Hindlimb muscle (tissue), 1 donor: ENCODE measurements around the gene HLA-B. TPM values are rescaled to one million over a fixed set of nuclear protein-coding genes. Genes with fewer than 3 reads are reported as not detected.

Source experiments
- DNase-seq: peaks from one replicate; pipeline ENCODE4 v3.0.0-alpha.2; 2013
- polyA plus RNA-seq: library from polyadenylated mRNA; unstranded; fragments of 120-200 nt; gene quantifications from one replicate; pipeline ENCODE4 v1.2.1, GENCODE V29; 2013; ENCODE audit not compliant: insufficient read length

The HLA-B gene
- polyA plus RNA-seq, 1 donor: 119 TPM

- no peak for DNase-seq
Observed at GRCh38 chr6:31305703-31306219, 51.2 kb downstream of the HLA-B start.

GRCh38 chr6:31304683-31305082, 52.3 kb downstream of the HLA-B start:
- DNase-seq: no peak

Other genes starting within 250 kb of the HLA-B start
- gene C6orf15, start 244.6 kb downstream of the HLA-B start, polyA plus RNA-seq: not detected
- gene PSORS1C1, start 242.4 kb downstream of the HLA-B start, polyA plus RNA-seq: 0.85 TPM
- gene CDSN, start 236.7 kb downstream of the HLA-B start, polyA plus RNA-seq: not detected
- not detected for gene PSORS1C2, start 218.1 kb downstream of the HLA-B start, polyA plus RNA-seq
- gene CCHCR1, start 199.4 kb downstream of the HLA-B start, polyA plus RNA-seq: 14.5 TPM
- gene TCF19, start 198.6 kb downstream of the HLA-B start, polyA plus RNA-seq: 10.0 TPM
- 0.85 TPM for gene POU5F1, start 186.5 kb downstream of the HLA-B start, polyA plus RNA-seq
- gene HLA-C, start 85.1 kb downstream of the HLA-B start, polyA plus RNA-seq: 69.3 TPM
- 6.7 TPM for gene MICA, start 46.4 kb upstream of the HLA-B start, polyA plus RNA-seq
- 0.85 TPM for gene MICB, start 141.0 kb upstream of the HLA-B start, polyA plus RNA-seq
- gene MCCD1, start 171.8 kb upstream of the HLA-B start, polyA plus RNA-seq: not detected
- gene DDX39B, start 184.8 kb upstream of the HLA-B start, polyA plus RNA-seq: 420 TPM
- gene ATP6V1G2, start 189.4 kb upstream of the HLA-B start, polyA plus RNA-seq: 4.2 TPM
- gene NFKBIL1, start 190.4 kb upstream of the HLA-B start, polyA plus RNA-seq: 18.9 TPM
- not detected for gene LTA, start 215.1 kb upstream of the HLA-B start, polyA plus RNA-seq
- gene TNF, start 218.4 kb upstream of the HLA-B start, polyA plus RNA-seq: 0.12 TPM
- 1.5 TPM for gene LTB, start 225.2 kb upstream of the HLA-B start, polyA plus RNA-seq
- 8.3 TPM for gene LST1, start 229.1 kb upstream of the HLA-B start, polyA plus RNA-seq
- gene NCR3, start 235.8 kb upstream of the HLA-B start, polyA plus RNA-seq: not detected